SH-SY5Y (cell line): ENCODE results near the gene CDKL1.

Experiments used
- GATA2 ChIP-seq: IDR thresholded peaks from 2 replicates; pipeline ENCODE4 v1.6.1; 2011; ENCODE audit warnings: mild to moderate bottlenecking, low read depth, low read length
- GATA3 ChIP-seq: IDR thresholded peaks from 2 replicates; pipeline ENCODE4 v1.6.1; 2011; ENCODE audit warnings: low read depth, mild to moderate bottlenecking, low read length, moderate library complexity

The CDKL1 gene

GRCh38 chr14:50375760-50376159 is 20.9 kb downstream of the CDKL1 start:
- no peak for TF ChIP-seq GATA2
- no peak for TF ChIP-seq GATA3

GRCh38 chr14:50373959-50374358 is 22.7 kb downstream of the CDKL1 start:
- no peak for TF ChIP-seq GATA3
- no peak for TF ChIP-seq GATA2

- no peak for TF ChIP-seq GATA2
- TF ChIP-seq GATA3: no peak
Observed at GRCh38 chr14:50371546-50371945, 25.1 kb downstream of the CDKL1 start.

GRCh38 chr14:50366589-50366988 is 30.1 kb downstream of the CDKL1 start:
- no peak for TF ChIP-seq GATA2
- no peak for TF ChIP-seq GATA3

GRCh38 chr14:50366115-50366514 is 30.6 kb downstream of the CDKL1 start:
- no peak for TF ChIP-seq GATA3
- TF ChIP-seq GATA2: no peak

GRCh38 chr14:50364792-50365191 is 31.9 kb downstream of the CDKL1 start:
- no peak for TF ChIP-seq GATA2
- no peak for TF ChIP-seq GATA3

GRCh38 chr14:50363714-50364111 is 33.0 kb downstream of the CDKL1 start:
- no peak for TF ChIP-seq GATA3
- TF ChIP-seq GATA2: no peak

GRCh38 chr14:50362764-50363713 is 33.6 kb downstream of the CDKL1 start:
- TF ChIP-seq GATA3: no peak
- no peak for TF ChIP-seq GATA2

GRCh38 chr14:50360851-50361250 is 35.8 kb downstream of the CDKL1 start:
- TF ChIP-seq GATA2 (no peak), GATA3 (no peak)

GRCh38 chr14:50360093-50360492 is 36.6 kb downstream of the CDKL1 start:
- no peak for TF ChIP-seq GATA3
- TF ChIP-seq GATA2: no peak

- no peak for TF ChIP-seq GATA2
- TF ChIP-seq GATA3: no peak
Observed at GRCh38 chr14:50359631-50360030, 37.0 kb downstream of the CDKL1 start.

GRCh38 chr14:50357753-50358395 is 38.8 kb downstream of the CDKL1 start:
- TF ChIP-seq GATA2 (no peak), GATA3 (no peak)

- TF ChIP-seq GATA2 (no peak), GATA3 (no peak)
Observed at GRCh38 chr14:50357124-50357523, 39.6 kb downstream of the CDKL1 start.

- TF ChIP-seq GATA2 (no peak), GATA3 (no peak)
Observed at GRCh38 chr14:50355692-50356091, 41.0 kb downstream of the CDKL1 start.

GRCh38 chr14:50354527-50354926 is 42.2 kb downstream of the CDKL1 start:
- no peak for TF ChIP-seq GATA2
- no peak for TF ChIP-seq GATA3

- TF ChIP-seq GATA2: no peak
- TF ChIP-seq GATA3: no peak
Observed at GRCh38 chr14:50353126-50353525, 43.6 kb downstream of the CDKL1 start.
